Measurements from ENCODE around the gene SRM. TPM values are rescaled to one million over a fixed set of nuclear protein-coding genes. Genes with fewer than 3 reads are reported as not detected.

Gene SRM
- total and polyA plus RNA-seq, 2 donors (not counting 1 experiment from before 2014, with no cell fraction given) = 38.9 to 79.2 TPM

GRCh38 chr1:11057477-11057876, 2.3 kb downstream of the SRM start:
- no peak overlapping the region for H3K9ac ChIP-seq (ENCODE audit: low read length)
- POLR2A ChIA-PET = no interaction called here

GRCh38 chr1:11056504-11056903, 3.3 kb downstream of the SRM start:
- H3K27me3 Mint-ChIP-seq = no peaks in the 10 kb centered on the region
- H4K20me1 ChIP-seq (ENCODE audit: control insufficient read depth, insufficient read depth, low read length, poor library complexity, severe bottlenecking) = peaks cover 10% of the 10 kb centered on the region
- no peak overlapping the region for H3K4me2 ChIP-seq (replicated peaks; ENCODE audit: low read depth, low read length, poor library complexity, severe bottlenecking)
- peaks cover 0 to 6% of the 10 kb centered on the region in 2 experiments for H3K36me3 ChIP-seq (replicated peaks in 1 of 2; ENCODE audit: control extremely low read depth in 1 of 2, control insufficient read depth in 1 of 2, extremely low read depth in 1 of 2, insufficient read depth in 2 of 2, low read length in 1 of 2)
- peaks cover 28% of the 10 kb centered on the region for H3K4me1 Mint-ChIP-seq
- H3K79me2 ChIP-seq (ENCODE audit: control insufficient read depth, insufficient read depth, low read length) = peaks cover 25% of the 10 kb centered on the region
- DNase-seq (no peak), ATAC-seq (ENCODE audit: low read depth) (no peak)
- ChIA-PET POLR2A (no interaction called here), CTCF (no interaction called here)
- H3K4me3 Mint-ChIP-seq = no peak overlapping the region
- peaks cover 16 to 26% of the 10 kb centered on the region in 2 donors for H3K4me1 ChIP-seq (ENCODE audit: control insufficient read depth in 2 of 2, insufficient read depth in 2 of 2, low read length in 2 of 2)
- intact Hi-C loops (cut with micrococcal nuclease) = no loop called here
- TF ChIP-seq EZH2 (IDR thresholded peaks at IDR 0.05; ENCODE audit: borderline replicate concordance, insufficient read depth, low read depth, low read length, poor library complexity, severe bottlenecking) (no peak), CTCF (IDR thresholded peaks at IDR 0.05) (no peak)
- H2AFZ ChIP-seq (ENCODE audit: insufficient read depth, low read depth, low read length, poor library complexity, severe bottlenecking) = no peak overlapping the region
- no peaks in the 10 kb centered on the region for H3K9me3 Mint-ChIP-seq (ENCODE audit: insufficient read depth)
- H3K9me3 ChIP-seq (ENCODE audit: control extremely low read depth in 1 of 3, control insufficient read depth in 2 of 3, insufficient read depth in 1 of 3, low read length in 2 of 3) = no peaks in the 10 kb centered on the region
- H3K27ac ChIP-seq (ENCODE audit: low read length in 2 of 2) = no peak overlapping the region
- H3K27me3 ChIP-seq (replicated peaks in 1 of 4; ENCODE audit: control extremely low read depth in 1 of 4, control insufficient read depth in 3 of 4, insufficient read depth in 4 of 4, low read length in 3 of 4) = no peaks in the 10 kb centered on the region
- 100% methylated on average over 4 of the region's 7 CpGs for WGBS (ENCODE audit: insufficient coverage)
- no peak overlapping the region for H3K9ac ChIP-seq (ENCODE audit: low read length)
- no peak overlapping the region for H3K27ac Mint-ChIP-seq
- no peak overlapping the region for H3K4me3 ChIP-seq (ENCODE audit: control extremely low read depth in 1 of 5, extremely low read depth in 1 of 5, insufficient read depth in 1 of 5, low read depth in 2 of 5, low read length in 4 of 5)

More at GRCh38 chr1:11057477-11057876, 2.3 kb downstream of the SRM start:
- Histone ChIP-seq H2AFZ (ENCODE audit: insufficient read depth, low read depth, low read length, poor library complexity, severe bottlenecking) (no peak overlapping the region), H3K79me2 (ENCODE audit: control insufficient read depth, insufficient read depth, low read length) (peaks cover 25% of the 10 kb centered on the region), H3K27ac (ENCODE audit: low read length in 2 of 2) (no peak overlapping the region), H3K9me3 (ENCODE audit: control extremely low read depth in 1 of 3, control insufficient read depth in 2 of 3, insufficient read depth in 1 of 3, low read length in 2 of 3) (no peaks in the 10 kb centered on the region), H3K36me3 (replicated peaks in 1 of 2; ENCODE audit: control extremely low read depth in 1 of 2, control insufficient read depth in 1 of 2, extremely low read depth in 1 of 2, insufficient read depth in 2 of 2, low read length in 1 of 2) (peaks cover 0 to 6% of the 10 kb centered on the region in 2 experiments), H3K4me1 (ENCODE audit: control insufficient read depth in 2 of 2, insufficient read depth in 2 of 2, low read length in 2 of 2) (peaks cover 16 to 19% of the 10 kb centered on the region in 2 donors), H3K27me3 (replicated peaks in 1 of 4; ENCODE audit: control extremely low read depth in 1 of 4, control insufficient read depth in 3 of 4, insufficient read depth in 4 of 4, low read length in 3 of 4) (no peaks in the 10 kb centered on the region), H4K20me1 (ENCODE audit: control insufficient read depth, insufficient read depth, low read length, poor library complexity, severe bottlenecking) (peaks cover 10% of the 10 kb centered on the region), H3K4me3 (ENCODE audit: control extremely low read depth in 1 of 5, extremely low read depth in 1 of 5, insufficient read depth in 1 of 5, low read depth in 2 of 5, low read length in 4 of 5) (no peak overlapping the region), H3K4me2 (replicated peaks; ENCODE audit: low read depth, low read length, poor library complexity, severe bottlenecking) (no peak overlapping the region)
- intact Hi-C loops (cut with micrococcal nuclease) = no loop called here
- Mint-ChIP-seq H3K27me3 (no peaks in the 10 kb centered on the region), H3K9me3 (ENCODE audit: insufficient read depth) (no peaks in the 10 kb centered on the region), H3K4me3 (peak overlapping the region; percentile 29), H3K27ac (no peak overlapping the region), H3K4me1 (peaks cover 26% of the 10 kb centered on the region)
- WGBS (ENCODE audit: insufficient coverage) = 100% methylated on average over 2 of the region's 8 CpGs
- no peak for TF ChIP-seq CTCF (IDR thresholded peaks at IDR 0.05)
- no peak for TF ChIP-seq EZH2 (IDR thresholded peaks at IDR 0.05; ENCODE audit: borderline replicate concordance, insufficient read depth, low read depth, low read length, poor library complexity, severe bottlenecking)
- DNase-seq (no peak), ATAC-seq (ENCODE audit: low read depth) (no peak)
- CTCF ChIA-PET = interaction anchor here (1.1 kb wide), 1 partner anchor 20 kb away, joined by 6 read pairs; no protein-coding TSS in a partner anchor
